Neural progenitor cell (in vitro differentiated cells): ENCODE results near the gene NFIX.

Source experiments
- EZH2 ChIP-seq: fragments of 200-600 bp; sonication (generic); IDR thresholded peaks from 2 replicates; pipeline ENCODE4 v1.6.1; 2017; ENCODE audit warnings: antibody characterized with exemption, mild to moderate bottlenecking, moderate library complexity
- EZH2phosphoT487 ChIP-seq: fragments of 200-600 bp; sonication (generic); IDR thresholded peaks from 2 replicates; pipeline ENCODE4 v1.6.1; 2017; ENCODE audit warnings: antibody characterized with exemption
- TF ChIP-seq, protein P1 (sequence below): fragments of 200-600 bp; sonication (generic); IDR thresholded peaks from 2 replicates; pipeline ENCODE4 v1.5.1; 2017; ENCODE audit warnings: antibody characterized with exemption, mild to moderate bottlenecking

DNA sequence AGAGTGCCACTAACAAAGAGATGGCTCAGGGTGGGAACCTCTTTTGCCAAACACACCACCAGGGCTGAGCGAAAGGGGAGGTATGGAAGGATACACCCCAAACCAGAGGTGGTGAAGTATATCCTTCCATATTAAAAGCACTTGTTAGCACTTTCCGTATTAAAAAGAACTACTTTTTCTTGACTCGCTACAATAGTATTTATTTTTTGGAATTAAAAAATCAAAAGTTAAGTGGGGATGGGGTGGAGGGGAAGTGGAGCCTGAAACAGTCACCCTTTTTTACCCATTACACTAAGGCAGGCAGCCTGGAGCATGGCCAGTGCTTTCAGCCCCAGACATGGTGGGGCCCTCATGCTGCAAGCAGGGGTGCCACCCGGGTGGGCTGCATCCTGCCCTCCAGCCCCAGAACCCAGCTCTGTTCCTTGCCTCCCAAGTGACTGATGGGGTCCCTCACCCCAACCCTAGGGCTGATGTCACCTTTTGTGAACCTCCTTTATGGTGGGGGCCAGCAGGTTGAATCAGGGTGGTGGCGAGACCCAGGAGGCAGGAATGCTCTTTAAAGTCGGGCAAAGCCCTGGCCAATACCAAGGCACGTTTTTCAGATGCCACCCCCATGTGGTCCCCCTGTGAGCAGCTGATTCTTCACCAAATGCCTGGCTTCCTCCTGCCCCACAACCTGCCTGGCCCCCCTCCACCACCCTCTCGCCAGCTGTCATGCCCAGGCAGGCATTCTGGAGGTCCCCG, 76.3 kb downstream of the NFIX start:
- TF ChIP-seq, protein P1, sequence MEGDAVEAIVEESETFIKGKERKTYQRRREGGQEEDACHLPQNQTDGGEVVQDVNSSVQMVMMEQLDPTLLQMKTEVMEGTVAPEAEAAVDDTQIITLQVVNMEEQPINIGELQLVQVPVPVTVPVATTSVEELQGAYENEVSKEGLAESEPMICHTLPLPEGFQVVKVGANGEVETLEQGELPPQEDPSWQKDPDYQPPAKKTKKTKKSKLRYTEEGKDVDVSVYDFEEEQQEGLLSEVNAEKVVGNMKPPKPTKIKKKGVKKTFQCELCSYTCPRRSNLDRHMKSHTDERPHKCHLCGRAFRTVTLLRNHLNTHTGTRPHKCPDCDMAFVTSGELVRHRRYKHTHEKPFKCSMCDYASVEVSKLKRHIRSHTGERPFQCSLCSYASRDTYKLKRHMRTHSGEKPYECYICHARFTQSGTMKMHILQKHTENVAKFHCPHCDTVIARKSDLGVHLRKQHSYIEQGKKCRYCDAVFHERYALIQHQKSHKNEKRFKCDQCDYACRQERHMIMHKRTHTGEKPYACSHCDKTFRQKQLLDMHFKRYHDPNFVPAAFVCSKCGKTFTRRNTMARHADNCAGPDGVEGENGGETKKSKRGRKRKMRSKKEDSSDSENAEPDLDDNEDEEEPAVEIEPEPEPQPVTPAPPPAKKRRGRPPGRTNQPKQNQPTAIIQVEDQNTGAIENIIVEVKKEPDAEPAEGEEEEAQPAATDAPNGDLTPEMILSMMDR: no peak
- TF ChIP-seq EZH2phosphoT487: no peak
- TF ChIP-seq EZH2: no peak
